ENCODE data around the gene SCLT1. TPM values are rescaled to one million over a fixed set of nuclear protein-coding genes. Genes with fewer than 3 reads are reported as not detected.
A peak's percentile ranks its signal among the peaks of the same experiment; 100 is the strongest.

Gene SCLT1
- polyA plus RNA-seq, 3 donors from 2014 or later: 8.6 to 26.4 (median 22.9) TPM

DNA sequence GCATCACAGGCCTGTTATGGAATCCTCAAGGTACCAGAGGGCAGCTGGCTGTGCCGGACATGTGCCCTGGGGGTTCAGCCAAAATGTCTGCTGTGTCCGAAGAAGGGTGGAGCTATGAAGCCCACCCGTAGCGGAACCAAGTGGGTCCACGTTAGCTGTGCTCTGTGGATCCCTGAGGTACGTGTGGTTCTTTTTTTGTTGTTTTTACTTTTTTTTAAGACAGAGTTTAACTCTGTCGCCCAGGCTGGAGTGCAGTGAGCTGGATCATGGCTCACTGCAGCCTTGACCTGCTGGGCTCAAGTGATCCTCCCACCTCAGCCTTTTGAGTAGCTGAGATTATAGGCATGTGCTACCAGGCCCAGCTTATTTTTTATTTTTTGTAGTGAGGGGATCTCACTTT is 237.7 kb downstream of the SCLT1 start:
- Mint-ChIP-seq H3K27ac (peak overlapping the region in 5 of 6 donors; percentile 93 to 96 (median 95)), H3K36me3 (peaks cover 38 to 64% (median 40%) of the 10 kb centered on the region in 3 donors), H3K27me3 (ENCODE audit: low read depth in 3 of 3) (peaks cover 0 to 2% (median 2%) of the 10 kb centered on the region in 3 donors), H3K4me3 (peak overlapping the region in 1 of 5 donors; percentile 77), H3K9me3 (no peaks in the 10 kb centered on the region), H3K4me1 (peaks cover 74 to 76% of the 10 kb centered on the region in 2 donors)
- DNase-seq: no peak

DNA sequence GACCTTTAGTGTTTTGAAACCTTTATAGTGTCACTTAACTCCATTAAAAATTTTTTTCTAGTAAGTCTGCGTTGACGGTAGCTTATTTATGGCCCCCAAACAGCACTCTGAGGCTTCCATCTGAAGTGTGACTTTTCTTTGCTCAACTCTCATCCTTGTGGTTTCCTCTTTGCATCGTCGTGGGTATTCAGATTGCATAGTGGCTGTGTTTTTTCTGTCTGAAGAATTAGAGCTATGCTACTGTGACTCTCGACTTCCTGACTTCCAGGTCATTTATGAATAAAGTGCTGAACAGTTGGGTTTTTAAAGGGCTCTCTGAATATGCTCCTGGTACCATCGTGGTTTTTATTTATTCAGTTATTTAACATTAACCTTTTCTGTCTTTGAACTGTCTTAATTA is 238.9 kb downstream of the SCLT1 start:
- Mint-ChIP-seq H3K36me3 (peaks cover 36 to 68% (median 42%) of the 10 kb centered on the region in 3 donors), H3K4me3 (peak overlapping the region; percentile 65 to 88 (median 74)), H3K27me3 (ENCODE audit: low read depth in 3 of 3) (peaks cover 0 to 2% (median under 1%) of the 10 kb centered on the region in 3 donors), H3K9me3 (no peaks in the 10 kb centered on the region), H3K27ac (peak overlapping the region; percentile 93 to 97 (median 96)), H3K4me1 (peaks cover 62 to 64% of the 10 kb centered on the region in 2 donors)
- peak; percentile 75 to 82 (median 79) for DNase-seq

DNA sequence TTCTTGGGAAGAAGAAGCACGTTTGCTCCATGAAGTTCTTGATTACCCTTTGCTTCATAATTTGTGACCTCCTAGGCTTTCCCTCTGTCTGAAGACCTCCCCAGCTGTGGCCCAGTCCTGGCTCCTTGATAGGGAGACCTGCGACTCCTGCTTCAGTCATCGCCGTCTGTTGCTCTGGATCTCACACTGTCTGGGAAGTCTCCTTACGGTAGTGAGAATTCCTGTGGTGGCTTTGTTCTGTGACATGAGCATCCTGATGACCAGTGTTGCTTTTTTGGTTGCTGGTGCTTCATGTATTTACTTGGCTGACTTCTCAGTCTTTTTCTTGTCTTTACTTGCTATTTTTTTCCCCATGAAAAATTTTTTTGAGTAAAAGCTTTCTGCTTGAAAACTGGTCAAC is 239.6 kb downstream of the SCLT1 start:
- peak overlapping the region; percentile 93 to 97 (median 96) for H3K27ac Mint-ChIP-seq
- H3K4me3 Mint-ChIP-seq: peak overlapping the region; percentile 65 to 88 (median 74)
- no peaks in the 10 kb centered on the region for H3K9me3 Mint-ChIP-seq
- H3K36me3 Mint-ChIP-seq: peaks cover 31 to 69% (median 39%) of the 10 kb centered on the region in 3 donors
- DNase-seq: peak in 1 of 3 donors; percentile 6
- H3K27me3 Mint-ChIP-seq (ENCODE audit: low read depth in 3 of 3): peaks cover 0 to 2% (median 0%) of the 10 kb centered on the region in 3 donors
- peaks cover 55 to 57% of the 10 kb centered on the region in 2 donors for H3K4me1 Mint-ChIP-seq

DNA sequence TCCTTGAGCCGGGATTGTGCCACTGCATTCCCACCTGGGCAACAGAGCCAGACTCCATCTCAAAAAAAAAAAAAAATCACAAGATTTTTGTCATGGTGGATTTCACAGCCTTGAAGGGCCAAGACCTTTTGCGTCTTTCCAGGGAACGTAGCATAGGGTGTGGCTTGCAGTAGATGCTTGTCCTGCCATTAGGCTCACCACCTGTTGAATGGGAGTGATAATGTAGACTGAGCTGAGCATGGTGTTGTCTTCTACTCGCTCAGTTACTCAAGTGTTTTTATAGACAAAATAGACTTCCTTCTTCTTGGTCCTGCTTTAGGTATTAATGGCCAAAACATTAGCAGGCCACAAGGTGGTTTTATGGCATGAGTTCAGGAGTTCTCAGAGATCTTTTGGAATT is 243.1 kb downstream of the SCLT1 start:
- no peak for DNase-seq
- Mint-ChIP-seq H3K27me3 (ENCODE audit: low read depth in 3 of 3) (peaks cover 0 to 2% (median 2%) of the 10 kb centered on the region in 3 donors), H3K4me1 (peaks cover 39 to 44% of the 10 kb centered on the region in 2 donors), H3K36me3 (peaks cover 27 to 72% (median 36%) of the 10 kb centered on the region in 3 donors), H3K27ac (peak overlapping the region in 3 of 6 donors; percentile 2 to 57 (median 4)), H3K4me3 (no peak overlapping the region), H3K9me3 (no peaks in the 10 kb centered on the region)

DNA sequence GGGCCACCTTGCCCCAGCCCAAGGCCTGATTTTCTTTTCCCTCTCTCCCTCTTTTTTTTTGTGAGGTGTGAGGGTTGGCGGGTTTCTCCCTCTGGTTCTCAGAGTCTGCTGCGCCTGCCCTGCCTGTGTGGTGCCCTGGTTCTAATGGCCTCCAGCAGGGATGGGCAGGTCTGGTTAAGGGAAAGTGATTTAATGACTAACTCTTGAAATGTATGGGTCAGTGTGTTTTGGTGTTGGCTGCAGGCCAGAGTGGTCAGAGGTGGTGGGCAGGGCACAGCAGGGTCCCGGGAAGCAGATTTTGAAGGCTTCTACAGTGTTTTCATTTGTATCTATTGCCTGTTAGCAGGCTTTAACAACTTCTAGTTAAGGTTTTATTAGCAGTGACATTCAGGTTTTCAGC is 244.9 kb downstream of the SCLT1 start:
- H3K36me3 Mint-ChIP-seq: peaks cover 34 to 71% (median 35%) of the 10 kb centered on the region in 3 donors
- H3K9me3 Mint-ChIP-seq: no peaks in the 10 kb centered on the region
- DNase-seq: no peak
- no peak overlapping the region for H3K4me3 Mint-ChIP-seq
- peaks cover 0 to 2% (median 0%) of the 10 kb centered on the region in 3 donors for H3K27me3 Mint-ChIP-seq (ENCODE audit: low read depth in 3 of 3)
- H3K27ac Mint-ChIP-seq: peak overlapping the region; percentile 37 to 81 (median 60)
- peaks cover 21 to 34% of the 10 kb centered on the region in 2 donors for H3K4me1 Mint-ChIP-seq

DNA sequence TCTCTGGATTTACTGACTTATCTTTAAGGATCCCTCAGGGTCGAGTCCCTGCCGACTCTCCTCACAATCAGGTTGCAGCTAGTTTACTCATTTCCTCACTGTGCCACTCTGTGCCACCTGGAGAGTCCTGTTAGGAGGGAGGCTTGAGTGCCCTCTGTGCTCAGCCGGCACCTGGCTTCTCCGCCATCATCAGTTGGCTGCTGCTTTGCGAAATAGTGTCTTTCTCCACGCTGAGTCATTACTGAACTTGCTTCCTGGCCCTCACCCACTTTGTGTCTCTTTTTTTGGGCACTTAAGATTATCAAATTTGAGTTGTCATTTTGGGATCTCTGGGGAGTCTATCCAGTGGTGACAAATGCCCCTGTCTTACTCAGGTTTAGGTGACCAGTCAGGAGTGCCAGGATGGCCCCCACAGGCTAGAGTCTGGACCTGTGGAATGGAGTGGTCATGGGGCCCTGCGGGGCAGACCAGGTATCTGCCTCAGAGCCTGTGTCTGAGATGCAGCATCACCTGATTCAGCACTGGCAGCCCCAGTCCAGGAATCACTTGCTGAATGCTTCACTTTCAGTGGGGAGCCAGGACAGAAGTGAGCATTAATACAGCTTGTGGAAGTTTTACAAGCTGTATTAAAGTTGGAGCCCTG is 246.1 kb downstream of the SCLT1 start:
- Mint-ChIP-seq H3K4me3 (no peak overlapping the region), H3K9me3 (no peaks in the 10 kb centered on the region), H3K36me3 (peaks cover 31 to 67% (median 34%) of the 10 kb centered on the region in 3 donors), H3K27ac (peak overlapping the region in 5 of 6 donors; percentile 23 to 79 (median 55)), H3K4me1 (peaks cover 11 to 35% of the 10 kb centered on the region in 2 donors), H3K27me3 (ENCODE audit: low read depth in 3 of 3) (peaks cover 0 to 2% (median 2%) of the 10 kb centered on the region in 3 donors)
- DNase-seq: no peak

DNA sequence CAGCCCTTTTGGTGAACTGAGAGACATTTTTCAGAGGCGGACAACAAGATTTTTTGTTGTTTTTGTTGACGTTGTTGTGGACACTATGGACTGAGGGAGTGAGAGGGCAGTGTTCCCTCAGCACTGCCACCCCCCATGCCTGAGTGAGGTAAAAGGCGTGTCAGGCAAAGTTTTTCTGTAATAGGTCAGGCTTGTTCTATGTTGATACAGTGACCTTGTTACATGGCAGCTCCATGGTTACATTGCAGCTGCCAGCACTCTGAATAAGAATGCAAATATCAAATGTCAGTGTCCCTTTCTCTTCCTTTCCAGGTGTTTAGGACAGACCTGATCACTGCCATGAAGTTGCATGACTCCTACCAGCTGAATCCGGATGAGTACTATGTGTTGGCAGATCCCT is 247.3 kb downstream of the SCLT1 start:
- Mint-ChIP-seq H3K4me3 (no peak overlapping the region), H3K4me1 (peaks cover 17 to 45% of the 10 kb centered on the region in 2 donors), H3K36me3 (peaks cover 24 to 57% (median 26%) of the 10 kb centered on the region in 3 donors), H3K27me3 (ENCODE audit: low read depth in 3 of 3) (peaks cover 0 to 4% (median 2%) of the 10 kb centered on the region in 3 donors), H3K9me3 (no peaks in the 10 kb centered on the region), H3K27ac (peak overlapping the region in 3 of 6 donors; percentile 9 to 55 (median 45))
- DNase-seq: no peak

DNA sequence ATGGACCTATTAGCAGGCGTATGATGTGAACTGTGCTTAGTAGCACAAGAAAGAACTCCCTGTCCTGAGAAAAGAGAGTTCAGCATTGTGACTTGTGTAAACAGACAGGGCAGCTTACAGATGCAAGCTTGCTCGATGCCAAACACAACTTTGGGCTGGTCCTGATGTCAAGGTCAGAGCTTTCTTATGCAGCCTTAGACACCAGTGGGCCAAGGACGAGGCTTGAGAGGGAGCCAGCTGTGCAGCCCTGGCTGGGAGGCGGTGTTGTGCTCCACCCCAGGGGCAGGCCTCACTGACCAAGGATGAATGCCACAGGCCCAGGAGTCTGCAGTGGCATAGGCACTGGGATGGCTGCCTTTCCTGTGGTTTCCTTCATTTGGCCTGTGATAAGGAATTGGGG is 248.4 kb downstream of the SCLT1 start:
- no peaks in the 10 kb centered on the region for H3K9me3 Mint-ChIP-seq
- DNase-seq: no peak
- peaks cover 0 to 4% (median 2%) of the 10 kb centered on the region in 3 donors for H3K27me3 Mint-ChIP-seq (ENCODE audit: low read depth in 3 of 3)
- H3K4me3 Mint-ChIP-seq: no peak overlapping the region
- peak overlapping the region in 1 of 6 donors; percentile 6 for H3K27ac Mint-ChIP-seq
- peaks cover 29 to 56% of the 10 kb centered on the region in 2 donors for H3K4me1 Mint-ChIP-seq
- peaks cover 20 to 46% (median 25%) of the 10 kb centered on the region in 3 donors for H3K36me3 Mint-ChIP-seq

DNA sequence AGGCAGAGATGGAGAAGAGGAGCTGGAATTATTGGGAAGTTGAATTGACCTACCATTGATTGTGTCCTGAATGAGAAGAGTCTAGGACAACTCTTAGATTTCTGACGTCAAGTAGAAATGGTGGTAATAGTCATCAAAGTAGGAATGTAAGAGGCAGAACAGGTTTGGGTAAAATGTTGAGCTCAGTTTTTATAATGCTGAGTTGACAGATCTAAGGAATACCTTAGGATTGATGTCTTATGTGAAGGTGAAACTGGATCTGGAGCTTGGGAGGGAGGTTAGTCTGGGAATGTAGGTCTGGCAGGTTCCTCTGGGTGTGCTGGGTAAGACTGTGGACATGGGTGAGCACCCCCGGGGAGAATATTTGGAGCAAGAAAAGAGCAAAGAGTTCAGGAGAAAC is 251.9 kb downstream of the SCLT1 start:
- Mint-ChIP-seq H3K27ac (peak overlapping the region in 5 of 6 donors; percentile 14 to 87 (median 80)), H3K36me3 (peaks cover 7 to 15% (median 10%) of the 10 kb centered on the region in 3 donors), H3K4me1 (peaks cover 51 to 77% of the 10 kb centered on the region in 2 donors), H3K4me3 (peak overlapping the region in 2 of 5 donors; percentile 2 to 4), H3K9me3 (no peaks in the 10 kb centered on the region), H3K27me3 (ENCODE audit: low read depth in 3 of 3) (peaks cover 2 to 4% (median 2%) of the 10 kb centered on the region in 3 donors)
- DNase-seq: no peak

DNA sequence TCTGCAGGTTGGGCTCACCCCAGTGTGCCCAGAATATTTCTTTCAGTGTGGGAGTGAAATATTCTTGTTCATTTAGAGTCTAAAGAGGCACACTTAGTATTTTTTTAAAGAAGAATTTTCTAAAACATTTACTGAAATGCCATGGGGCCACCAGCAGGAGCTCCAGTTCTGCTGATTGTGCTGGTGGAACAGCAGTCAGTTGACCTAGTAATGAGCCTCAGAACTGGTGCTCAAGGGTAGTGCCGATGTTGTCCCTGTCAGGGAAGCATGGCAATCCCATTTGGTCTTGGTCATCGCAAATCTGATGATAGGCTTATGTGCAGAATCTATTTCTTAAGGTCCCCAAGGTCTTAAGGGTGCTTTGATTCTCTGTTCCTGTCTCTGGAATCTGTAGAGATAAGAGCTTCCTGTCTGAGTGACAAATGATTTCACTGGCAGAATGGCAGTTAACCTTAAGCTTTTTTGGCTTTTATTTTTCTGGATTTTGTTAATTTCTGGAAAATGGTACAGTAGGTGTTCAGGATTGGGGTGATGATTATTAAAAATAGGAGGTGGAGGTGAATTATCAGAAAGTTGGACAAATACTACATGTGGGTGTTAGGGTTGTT is 252.5 kb downstream of the SCLT1 start:
- peaks cover 53 to 83% of the 10 kb centered on the region in 2 donors for H3K4me1 Mint-ChIP-seq
- peak overlapping the region; percentile 14 to 87 (median 76) for H3K27ac Mint-ChIP-seq
- H3K36me3 Mint-ChIP-seq: peaks cover 7 to 15% (median 10%) of the 10 kb centered on the region in 3 donors
- no peaks in the 10 kb centered on the region for H3K9me3 Mint-ChIP-seq
- peaks cover 2 to 4% (median 2%) of the 10 kb centered on the region in 3 donors for H3K27me3 Mint-ChIP-seq (ENCODE audit: low read depth in 3 of 3)
- H3K4me3 Mint-ChIP-seq: no peak overlapping the region
- DNase-seq: no peak

DNA sequence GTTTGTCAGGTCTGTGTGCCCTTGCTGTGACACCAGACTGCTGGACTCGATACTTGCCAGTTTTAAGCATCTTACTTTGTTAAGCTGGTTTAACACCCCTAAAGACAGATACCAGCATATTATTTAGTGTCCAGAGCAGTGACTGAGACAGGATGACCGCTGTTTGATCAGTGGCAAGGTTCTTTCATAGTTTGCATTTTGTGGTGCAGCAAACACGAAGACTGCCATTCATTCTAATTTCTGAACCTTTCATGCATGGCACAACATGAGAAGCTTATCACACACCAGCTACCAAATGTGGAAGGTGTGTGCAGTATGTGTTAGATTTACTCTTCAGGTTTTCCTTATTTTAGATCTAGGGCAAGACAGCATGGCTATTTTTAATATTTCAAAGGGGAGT is 255.7 kb downstream of the SCLT1 start:
- peak overlapping the region in 4 of 6 donors; percentile 1 to 79 (median 32) for H3K27ac Mint-ChIP-seq
- H3K4me3 Mint-ChIP-seq: peak overlapping the region in 1 of 5 donors; percentile 1
- DNase-seq: no peak
- peaks cover 0 to 2% (median 2%) of the 10 kb centered on the region in 3 donors for H3K27me3 Mint-ChIP-seq (ENCODE audit: low read depth in 3 of 3)
- H3K36me3 Mint-ChIP-seq: peaks cover 2 to 4% (median 2%) of the 10 kb centered on the region in 3 donors
- H3K4me1 Mint-ChIP-seq: peaks cover 64 to 90% of the 10 kb centered on the region in 2 donors
- no peaks in the 10 kb centered on the region for H3K9me3 Mint-ChIP-seq

DNA sequence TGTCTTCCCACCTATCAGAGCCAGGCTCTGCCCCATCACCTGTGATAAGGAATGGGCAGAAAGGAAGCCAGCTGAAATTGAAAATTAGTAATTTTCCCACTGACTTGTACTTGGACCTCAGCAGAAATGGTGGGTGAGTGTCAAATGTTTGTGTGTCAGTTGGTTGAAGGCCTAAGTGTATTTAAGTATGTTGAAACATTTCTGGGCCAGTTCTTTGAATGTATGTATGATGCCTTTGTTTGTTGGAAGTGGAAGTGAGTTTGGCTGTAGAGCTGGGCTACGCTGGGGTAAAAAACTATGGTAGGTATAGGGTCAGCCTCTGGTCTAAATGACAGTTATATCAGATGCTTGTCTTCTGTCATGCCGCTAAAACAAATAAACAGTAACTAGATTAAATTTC is 256.1 kb downstream of the SCLT1 start:
- Mint-ChIP-seq H3K9me3 (no peaks in the 10 kb centered on the region), H3K27me3 (ENCODE audit: low read depth in 3 of 3) (peaks cover 0 to 2% (median 2%) of the 10 kb centered on the region in 3 donors), H3K36me3 (peaks cover 4 to 6% (median 6%) of the 10 kb centered on the region in 3 donors), H3K4me1 (peaks cover 68 to 90% of the 10 kb centered on the region in 2 donors), H3K4me3 (no peak overlapping the region), H3K27ac (peak overlapping the region; percentile 1 to 79 (median 56))
- DNase-seq: no peak

DNA sequence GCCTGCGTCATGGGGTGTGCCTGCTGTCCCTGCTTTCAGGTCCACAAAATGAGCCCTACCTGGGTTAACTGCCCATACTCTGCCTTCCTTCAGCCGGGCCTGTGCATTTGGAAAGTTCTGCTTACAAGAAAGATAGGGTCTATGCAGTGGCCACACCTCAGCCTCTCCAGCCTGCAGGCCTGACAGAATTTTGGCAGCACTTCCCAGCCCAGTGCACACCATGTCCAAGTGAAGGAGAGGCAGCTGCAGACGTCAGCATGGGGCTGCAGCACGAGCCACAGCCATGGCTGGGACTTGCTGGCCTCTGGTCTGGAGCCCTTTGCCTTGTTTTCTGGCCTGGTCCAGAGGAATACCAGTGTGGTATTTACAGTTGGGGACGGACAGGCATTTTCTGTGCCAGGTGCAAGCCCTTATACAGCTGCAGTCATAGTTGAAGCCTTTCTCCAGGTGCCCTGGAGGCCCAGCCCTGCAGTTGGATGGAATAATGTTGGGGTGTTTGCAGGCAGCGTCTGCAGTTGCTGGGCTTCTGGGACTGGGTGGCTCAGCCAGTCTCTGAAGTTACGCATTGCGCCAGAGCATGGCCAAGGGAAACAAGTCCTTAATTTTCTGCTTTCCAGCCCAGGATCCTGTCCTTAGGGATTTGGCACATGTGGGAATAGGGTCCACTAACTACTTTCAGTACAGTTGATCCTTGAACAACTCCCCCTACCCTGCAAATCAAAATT is 257.7 kb downstream of the SCLT1 start:
- Mint-ChIP-seq H3K36me3 (peaks cover 6 to 8% (median 6%) of the 10 kb centered on the region in 3 donors), H3K27me3 (ENCODE audit: low read depth in 3 of 3) (peaks cover 0 to 2% (median 0%) of the 10 kb centered on the region in 3 donors), H3K4me3 (peak overlapping the region in 1 of 5 donors; percentile 5), H3K4me1 (peaks cover 70 to 92% of the 10 kb centered on the region in 2 donors), H3K9me3 (no peaks in the 10 kb centered on the region), H3K27ac (peak overlapping the region; percentile 1 to 49 (median 20))
- DNase-seq: no peak

Measured in immature natural killer cell (primary cell).